Measurements from ENCODE around the gene NEURL1B.
"Not testable (repeated sequence)": the region's sequence is repeated elsewhere in the genome, so short reads cannot be mapped to it uniquely, and the experiment has no call there.

Gene NEURL1B

DNA sequence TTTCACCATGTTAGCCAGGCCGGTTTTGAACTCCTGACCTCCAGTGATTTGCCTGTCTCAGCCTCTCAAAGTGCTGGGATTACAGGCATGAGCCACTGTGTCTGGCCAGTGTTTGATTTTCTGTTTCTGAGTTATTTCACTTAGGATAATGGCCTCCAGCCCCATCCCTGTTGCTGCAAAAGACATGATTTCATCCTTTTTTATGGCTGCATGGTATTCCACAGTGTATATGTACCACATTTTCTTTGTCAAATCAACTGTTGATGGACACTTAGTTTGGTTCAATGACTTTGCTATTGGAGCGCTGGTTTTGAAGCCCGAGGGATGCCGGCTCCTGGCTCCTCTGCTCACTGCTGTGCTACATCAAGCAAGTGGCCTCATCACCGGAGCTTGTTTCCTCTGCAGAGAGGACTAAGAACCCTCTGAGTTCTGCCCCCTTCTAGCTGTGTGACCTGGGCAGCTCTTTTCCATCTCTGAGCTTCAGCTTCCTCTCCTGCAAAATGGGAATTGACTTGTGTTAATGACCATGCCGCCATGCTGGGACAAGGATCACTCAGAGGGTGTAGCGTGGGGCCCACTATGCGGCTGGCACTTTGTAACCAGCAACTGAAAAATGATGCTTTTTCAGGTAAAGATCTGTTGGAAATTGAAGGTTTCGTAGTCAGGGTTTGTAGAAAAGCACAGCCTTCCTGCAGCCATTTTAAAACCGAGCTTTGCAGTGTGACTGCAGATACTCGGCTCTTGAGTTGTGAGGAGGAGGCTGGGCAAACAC lies 4.6 kb upstream of the NEURL1B start:
- no peak for DNase-seq

DNA sequence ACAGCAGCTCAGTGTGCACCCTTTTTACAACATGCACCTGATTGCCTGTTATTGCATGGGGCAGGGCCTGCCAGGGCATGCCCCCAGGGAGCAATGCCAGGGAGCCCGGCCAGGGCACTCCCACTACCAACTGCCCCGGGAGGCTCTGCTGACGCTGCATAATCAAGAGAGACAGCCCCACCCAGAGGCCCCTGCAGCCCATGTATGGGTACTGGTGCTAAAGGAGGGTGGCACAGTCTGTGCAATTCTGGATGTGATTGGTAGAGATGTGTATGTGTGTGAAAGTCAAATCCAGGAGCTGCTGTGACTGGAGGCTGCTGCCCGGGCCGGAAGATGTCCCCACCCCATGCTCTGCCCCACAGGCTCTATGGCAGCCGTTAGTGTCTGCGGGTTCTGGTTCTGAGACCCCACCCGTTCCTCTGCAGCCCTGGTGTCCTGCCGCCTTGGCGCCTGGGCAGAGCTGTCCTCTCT lies 3.9 kb upstream of the NEURL1B start:
- DNase-seq, result no peak

DNA sequence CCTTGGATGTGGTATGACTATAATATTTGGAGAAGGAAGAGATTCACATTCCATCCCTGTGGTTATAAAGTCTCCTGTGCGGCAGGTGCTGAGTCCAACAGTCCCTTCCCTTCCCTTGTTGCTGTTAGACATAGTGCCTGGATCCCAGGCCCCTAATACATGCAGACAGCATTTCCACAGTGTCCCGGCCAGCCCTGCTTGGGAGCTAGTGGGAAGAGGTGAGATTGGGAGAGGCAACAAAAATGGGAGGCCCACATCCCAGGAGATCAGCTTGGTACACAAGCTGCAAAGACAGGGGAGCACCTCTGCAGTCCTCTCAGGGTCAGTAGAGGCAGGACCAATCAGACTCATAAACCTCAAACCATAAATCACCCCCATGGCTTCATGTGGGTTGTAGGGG lies 3.3 kb upstream of the NEURL1B start:
- no peak for DNase-seq

DNA sequence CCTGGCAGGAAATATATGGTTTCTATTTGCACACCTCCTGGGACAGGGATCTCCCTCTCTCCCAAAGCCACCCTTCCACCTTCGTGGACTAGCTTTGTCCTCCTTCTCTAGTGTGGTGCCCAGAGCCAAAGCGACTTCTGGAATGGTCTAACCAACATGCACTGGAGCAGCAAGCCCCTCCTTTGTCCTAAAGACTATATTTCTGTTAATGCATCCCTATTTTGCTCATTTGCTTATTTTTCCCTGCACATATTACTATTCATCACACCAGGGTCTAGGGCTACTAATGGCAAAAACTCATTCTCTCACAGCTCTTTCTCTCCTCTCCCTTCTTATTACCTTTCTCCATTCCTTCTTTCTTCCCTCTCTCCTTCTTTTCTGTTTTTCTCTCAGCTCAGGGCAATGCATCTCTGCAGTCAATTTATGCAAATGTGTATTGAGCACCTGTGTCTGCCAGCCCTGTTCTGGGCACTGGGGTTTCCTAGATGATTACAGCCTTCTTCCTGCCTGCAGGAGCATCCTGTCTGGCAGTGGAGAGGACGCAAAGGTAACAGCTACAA lies 2.8 kb upstream of the NEURL1B start:
- DNase-seq, result no peak

- DNase-seq, result no peak
These were observed 924 bp upstream of the NEURL1B start for GRCh38 chr5:172640139-172640538.

DNA sequence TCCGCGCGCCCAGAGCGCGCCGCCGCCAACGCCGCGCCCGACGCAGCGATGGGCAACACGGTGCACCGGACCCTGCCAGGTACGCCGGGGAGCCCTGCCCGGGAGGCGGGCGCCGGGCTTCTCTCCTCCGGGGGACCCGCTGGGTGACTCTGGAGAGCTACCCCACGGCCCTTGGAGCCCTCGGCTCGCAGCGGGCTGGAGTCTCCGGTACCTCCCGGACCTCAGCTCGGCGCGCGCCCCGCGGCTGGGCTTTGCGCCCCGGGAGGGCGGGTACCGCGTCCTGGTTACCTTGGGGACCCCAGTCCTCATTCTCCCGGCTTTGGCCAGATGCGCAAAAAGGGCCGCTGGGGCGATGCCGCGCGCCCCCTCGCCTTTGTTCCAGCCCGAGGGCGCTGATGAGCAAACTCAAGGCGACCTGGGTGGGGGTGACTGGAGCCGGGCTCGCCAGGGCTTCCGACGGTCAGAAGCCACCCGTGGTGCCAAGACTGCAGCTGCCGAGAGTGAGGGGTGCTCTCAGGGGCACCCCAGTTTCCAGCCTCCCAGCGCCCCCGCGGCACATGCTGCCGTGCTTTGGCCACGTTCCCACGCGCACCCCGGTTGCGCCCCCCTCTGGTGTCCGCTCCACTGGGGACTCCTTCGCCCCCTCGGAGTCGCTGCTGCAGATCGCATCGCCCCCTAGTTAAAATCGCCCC lies 442 bp downstream of the NEURL1B start:
- DNase-seq, result no peak

DNA sequence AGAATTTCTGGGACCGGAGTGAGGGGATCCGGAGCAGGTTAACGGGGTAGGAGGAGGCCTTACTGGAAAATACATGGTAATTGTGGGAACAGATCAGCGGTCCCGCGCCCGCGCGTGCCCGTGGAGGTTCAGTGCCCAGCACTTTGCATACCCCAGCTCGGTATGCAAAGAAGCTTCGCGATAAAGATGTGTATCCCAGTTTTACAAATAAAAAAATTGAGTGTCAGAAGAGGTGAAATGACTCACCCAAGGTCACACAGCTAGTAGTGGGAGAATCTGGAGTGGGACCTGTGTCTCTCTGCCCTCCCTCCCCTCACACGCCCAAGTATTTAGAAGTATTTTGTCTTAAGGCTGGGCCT lies 967 bp downstream of the NEURL1B start:
- no peak for DNase-seq

GRCh38 chr5:172642486-172642885 lies 1.4 kb downstream of the NEURL1B start:
- DNase-seq, result no peak

DNA sequence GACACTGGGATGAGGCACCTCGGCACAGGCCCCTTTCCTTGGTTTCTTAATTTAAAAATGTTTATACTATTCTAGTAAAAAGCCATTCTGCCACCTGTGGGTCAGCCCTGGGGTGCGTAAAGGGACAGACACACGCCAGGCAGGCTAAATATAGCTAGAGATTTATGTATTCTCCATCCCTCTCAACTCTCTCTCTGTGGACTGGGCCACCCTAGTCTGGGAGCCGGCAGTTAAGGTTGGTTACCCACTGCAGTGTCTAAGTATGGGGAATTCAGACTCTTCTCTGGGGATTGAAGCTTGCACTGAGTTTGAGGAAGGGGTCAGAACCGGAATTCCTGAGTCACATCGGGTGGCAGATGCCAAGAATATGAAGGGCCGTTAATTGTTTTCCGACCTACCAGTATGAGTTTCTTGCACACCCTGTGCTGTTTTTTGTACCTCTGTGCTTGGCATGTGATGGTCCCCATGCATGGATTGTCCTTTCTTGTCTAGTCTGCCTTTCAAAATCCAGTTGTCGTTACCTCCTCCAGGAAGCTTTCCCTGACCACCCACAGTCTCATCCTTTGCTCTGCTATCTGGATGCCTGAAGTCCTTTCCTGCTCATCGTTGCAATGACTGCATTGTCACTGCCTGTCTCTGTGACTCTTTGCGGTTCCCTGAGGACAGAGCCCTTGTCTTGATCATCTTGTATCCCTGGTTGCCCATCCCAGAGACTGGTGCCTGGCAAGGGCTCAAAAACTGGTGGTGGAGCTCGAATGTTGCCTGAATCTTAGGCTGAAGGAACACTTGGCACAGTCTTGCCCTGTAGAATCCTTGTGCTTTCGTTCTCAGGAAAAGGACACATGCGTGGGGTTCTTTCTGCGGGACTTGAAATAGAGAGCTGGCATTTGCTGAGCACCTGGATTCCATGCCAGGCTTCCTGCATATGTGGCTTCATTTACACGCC lies 2.1 kb downstream of the NEURL1B start:
- no peak for DNase-seq

DNA sequence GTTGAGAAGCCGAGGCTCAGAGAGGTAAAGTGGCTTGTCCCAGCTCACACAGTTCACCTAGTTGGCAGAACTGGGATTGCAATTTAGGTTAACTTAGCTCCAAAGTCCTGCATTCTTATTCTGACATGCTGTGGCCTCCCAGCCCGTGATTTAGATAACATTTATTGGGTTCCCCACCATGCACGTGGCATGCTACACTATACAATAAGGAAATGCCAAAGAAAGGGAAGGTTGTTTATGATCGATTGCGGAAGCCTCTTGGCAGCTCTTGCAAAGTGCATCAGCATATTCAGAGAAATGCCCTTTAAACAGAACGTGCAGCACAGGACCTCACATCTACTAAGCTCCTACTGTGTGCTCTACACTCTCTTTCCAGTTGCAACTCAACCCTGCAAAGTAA lies 3.2 kb downstream of the NEURL1B start:
- DNase-seq, result no peak

DNA sequence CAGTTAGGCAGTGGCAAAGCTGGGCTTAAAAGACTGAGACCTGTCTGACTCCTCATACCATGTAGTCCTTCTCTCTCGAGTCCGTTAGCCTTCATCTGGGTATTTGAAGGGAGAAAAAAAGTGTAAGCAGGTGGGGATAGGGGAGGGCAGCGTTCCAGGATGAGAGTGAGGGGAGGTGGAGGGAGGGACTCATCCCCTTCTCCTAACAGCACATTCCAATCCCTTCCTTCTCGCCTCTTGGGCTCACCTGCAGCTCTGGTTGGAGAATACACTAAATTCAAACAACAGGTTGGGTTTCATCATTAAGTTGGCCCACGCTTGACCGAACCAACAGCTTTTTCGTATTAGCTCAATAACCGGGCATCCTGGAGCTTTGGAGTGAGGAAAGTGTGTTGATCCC lies 3.6 kb downstream of the NEURL1B start:
- no peak for DNase-seq

DNA sequence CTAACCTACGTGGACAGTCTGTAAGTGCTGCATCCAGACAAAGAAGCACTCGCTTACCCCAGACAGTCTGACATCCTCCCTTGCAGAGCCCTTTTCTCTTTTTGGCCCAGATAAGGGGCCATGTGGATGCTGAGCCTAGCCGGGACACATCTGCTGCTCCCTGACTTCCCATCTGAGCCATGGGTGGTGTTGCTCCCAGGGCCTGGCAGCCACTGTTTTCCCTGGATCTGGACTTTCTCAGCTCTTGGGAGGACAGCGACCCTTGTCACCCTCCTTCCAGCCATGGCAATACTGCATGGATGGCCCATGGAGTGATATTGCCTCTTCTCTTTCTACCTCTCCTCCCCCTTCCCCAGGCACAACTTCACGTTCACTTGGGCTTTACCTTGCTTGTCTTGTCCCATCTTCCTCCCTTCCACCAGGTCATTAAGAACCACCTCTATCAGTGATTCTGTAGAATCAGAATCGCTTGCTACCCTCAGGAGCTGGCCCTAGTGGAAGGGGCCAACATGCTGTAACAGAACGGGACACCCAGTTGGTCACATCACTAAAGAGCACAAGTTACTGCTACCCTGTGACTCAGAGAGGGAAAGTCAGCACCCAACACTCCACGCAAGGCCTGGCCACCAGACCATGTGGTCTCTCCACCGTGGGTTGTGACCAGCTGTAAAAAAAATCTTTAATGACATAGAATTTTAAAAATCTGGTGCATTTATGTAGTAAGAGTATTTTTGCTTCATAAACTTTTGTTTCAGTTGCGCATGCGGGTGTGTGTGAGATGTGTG lies 4.4 kb downstream of the NEURL1B start:
- no peak for DNase-seq

DNA sequence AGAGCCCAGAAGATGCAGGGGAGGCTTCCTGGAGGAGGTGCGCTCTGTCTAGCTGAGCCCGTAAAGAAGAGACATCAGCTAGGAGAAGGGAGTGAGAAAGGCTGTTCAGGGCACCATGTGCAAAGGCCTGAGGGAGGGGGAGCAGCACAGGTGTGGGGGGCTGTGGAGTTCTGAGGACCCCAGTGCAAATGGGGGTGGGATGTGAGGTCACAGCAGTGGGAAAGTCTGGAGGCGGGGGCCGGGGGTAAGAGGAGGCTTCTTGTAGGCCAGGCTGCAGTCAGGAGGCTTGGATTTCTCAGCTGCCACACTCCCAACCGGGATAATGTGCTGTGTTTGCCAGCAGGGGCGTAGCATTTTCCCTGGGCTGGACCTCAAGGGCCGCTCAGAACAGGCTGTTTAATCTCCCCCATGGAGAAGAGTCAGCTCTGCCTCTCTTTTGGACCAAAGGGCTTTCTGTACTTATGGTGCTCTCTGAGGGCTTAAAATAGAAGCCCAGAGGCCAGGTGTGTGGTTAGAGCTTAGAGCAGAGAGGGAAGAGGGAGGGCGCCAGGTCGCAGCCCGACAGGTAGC lies 5.7 kb downstream of the NEURL1B start:
- no peak for DNase-seq

DNA sequence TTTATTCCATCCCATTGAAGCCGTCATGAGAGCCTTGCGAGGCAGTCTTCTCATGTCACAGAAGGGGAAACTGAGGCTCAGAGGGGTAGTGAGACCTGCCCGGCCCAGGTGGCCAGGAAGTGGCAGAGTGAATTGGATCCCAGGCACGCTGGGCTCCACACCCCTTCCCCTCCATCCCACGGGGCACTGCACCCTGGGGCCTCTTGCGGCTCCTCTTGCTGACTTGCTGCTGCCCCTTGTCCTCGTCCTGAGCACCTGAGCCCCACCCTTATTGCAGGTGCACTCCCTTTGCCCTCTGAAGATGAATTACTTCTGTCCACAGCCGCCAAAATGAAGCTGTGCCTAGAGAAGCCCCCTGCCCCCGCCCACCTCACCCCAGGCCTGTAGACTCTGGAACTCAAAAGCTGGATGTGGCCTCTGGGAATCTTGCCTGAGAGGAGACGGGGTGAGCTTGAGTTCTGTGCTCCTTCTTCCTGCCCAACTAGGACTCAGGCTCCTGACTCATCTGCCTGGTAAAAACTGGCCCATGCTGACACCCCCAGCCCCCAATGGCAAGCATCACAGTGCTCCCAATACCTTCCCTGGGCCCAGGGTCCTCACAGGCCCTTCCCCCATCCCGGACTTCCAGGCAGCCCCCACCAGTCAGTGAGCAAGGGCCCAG lies 6.4 kb downstream of the NEURL1B start:
- DNase-seq, result no peak

- DNase-seq, result no peak
These were observed 6.9 kb downstream of the NEURL1B start for GRCh38 chr5:172648013-172648381.

GRCh38 chr5:172648755-172649154 lies 7.7 kb downstream of the NEURL1B start:
- no peak for DNase-seq

DNA sequence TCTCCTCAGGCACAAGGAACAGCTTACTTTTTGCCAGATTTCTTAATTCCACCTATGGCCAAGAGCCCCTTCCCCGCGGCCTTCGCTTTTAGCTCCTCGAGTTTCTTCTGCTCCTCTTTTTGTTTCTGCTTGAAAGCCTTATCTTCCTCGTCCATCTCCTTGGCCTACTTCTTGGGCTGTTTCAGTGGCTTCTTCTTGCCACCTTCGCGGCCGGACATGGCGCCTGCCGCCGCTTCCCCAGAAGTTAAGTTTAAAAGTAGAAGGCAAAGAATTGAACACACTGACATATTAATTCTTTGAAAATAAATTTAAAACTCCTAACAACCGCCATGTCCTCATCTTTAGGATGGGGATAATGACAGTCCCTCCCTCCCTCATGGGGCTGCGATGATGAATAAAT lies 15.4 kb downstream of the NEURL1B start:
- not testable (repeated sequence) for DNase-seq

DNA sequence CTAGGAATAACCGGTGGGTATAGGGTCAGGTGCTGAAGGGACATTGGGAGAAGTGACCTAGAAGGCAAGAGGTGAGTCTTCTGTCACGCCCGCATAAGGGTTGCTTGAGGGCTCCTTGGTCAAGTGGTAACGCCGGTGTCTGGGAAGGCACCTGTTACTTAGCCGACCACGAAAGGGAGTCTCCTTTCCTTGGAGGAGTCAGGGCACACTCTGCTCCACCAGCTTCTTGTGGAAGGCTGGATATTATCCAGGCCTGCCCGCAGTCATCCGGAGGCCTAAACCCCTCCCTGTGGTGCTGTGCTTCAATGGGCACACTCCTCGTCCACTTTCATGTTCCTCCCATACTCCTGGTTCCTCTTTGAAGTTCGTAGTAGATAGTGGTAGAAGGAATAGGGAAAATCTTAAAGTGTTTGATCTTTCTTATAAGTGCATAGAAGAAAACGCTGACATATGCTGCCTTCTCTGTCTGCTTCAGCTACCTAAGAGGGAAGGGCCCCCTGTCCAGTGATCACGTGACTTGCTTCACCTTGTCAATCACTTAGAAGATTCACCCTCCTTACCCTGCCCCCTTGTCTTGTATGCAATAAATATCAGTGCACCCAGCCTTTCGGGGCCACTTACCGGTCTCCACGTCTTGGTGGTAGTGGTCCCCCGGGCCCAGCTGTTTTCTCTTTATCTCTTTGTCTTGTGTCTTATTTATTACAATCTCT lies 16.6 kb downstream of the NEURL1B start:
- DNase-seq, result not testable (repeated sequence)

GRCh38 chr5:172658391-172658790 lies 17.3 kb downstream of the NEURL1B start:
- no peak for DNase-seq

DNA sequence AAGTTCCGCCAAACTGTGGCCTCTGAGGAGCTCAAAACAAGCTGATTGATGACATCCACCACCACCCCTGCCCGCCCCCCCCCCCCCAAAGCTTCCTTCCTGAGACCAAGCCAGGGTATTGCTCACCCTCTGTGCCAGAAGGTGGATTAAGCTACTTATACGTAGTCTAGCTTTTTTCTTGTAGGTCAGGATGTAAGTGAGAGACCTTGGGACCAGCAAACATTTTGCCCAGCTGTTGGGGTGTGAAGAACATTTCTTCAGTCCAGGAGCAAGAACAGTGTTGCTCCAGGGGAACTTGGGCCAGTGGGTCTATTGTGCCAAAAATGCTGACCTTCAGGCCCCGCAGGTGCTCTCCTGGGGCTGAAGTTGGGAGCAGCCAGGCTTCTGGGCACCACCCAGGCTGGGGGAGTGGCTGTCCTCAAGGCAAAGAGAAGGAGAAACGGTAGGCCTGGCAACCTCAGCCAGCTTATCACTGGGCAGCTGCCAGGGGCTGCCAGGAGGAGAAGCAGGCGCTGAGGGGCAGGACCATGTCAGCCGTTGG lies 18.0 kb downstream of the NEURL1B start:
- DNase-seq, result no peak

DNA sequence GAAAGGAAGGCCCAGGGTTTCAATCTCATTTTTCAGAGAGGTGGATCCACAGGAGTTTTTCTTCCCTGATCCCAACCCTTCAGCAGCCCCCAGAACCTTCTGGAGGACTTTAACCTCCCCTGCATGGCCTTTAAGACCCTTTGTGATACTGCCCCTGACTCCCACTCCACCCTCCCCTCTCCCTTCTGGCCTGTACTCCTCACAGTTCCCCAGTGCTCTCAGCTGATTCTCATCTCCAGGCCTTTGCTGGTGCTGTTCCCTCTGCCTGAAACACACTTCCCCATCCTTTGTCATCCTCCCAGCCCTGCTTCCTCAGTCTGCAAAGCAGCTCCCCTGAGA lies 18.5 kb downstream of the NEURL1B start:
- no peak for DNase-seq
